Measurements from ENCODE around the gene HMGB2.

Gene HMGB2

GRCh38 chr4:173362666-173363065, 28.5 kb upstream of the HMGB2 start:
- no peak for DNase-seq (ENCODE audit: low read depth)
- no peak overlapping the region for H3K4me3 ChIP-seq (ENCODE audit: low read depth, low read length)
- TF ChIP-seq CTCF (IDR thresholded peaks at IDR 0.05; ENCODE audit: low read depth, low read length, missing control alignments), result no peak

DNA sequence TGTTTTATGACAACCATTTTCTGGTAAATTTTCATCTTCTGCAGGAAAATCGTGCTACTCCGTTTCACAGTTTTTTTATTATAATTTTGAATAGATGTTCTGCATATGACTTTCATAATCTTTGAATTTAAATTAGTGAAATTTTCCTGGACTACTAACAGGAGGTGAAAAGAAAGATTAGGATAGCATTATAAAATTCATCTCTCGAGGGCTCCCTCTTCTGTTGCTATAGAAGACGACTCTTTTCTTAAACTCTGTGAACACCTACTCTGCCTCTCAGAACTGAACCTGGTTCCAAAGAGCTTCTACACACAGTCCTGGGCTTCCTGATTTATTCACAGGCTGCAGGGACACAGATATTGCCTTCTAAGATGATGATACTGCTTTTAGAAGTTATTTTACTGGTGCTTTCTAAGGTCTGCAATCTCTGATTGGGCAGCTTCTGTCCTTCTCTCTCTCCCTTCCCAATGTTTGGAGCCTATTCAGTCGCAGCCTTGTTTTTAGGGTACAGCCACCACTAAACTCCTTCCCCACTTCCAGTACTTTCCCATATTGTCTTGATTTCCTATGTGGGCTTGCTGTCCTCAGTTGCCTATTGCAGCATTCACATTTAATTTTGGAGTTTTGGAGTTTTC, 26.5 kb upstream of the HMGB2 start:
- peak; percentile 22 for TF ChIP-seq CTCF (IDR thresholded peaks at IDR 0.05; ENCODE audit: low read depth, low read length, missing control alignments)
- DNase-seq (ENCODE audit: low read depth), result no peak
- no peak overlapping the region for H3K4me3 ChIP-seq (ENCODE audit: low read depth, low read length)

- no peak for TF ChIP-seq CTCF (IDR thresholded peaks at IDR 0.05; ENCODE audit: low read depth, low read length, missing control alignments)
- no peak for DNase-seq (ENCODE audit: low read depth)
- no peak overlapping the region for H3K4me3 ChIP-seq (ENCODE audit: low read depth, low read length)
Measured at GRCh38 chr4:173357939-173358338, 23.8 kb upstream of the HMGB2 start.

DNA sequence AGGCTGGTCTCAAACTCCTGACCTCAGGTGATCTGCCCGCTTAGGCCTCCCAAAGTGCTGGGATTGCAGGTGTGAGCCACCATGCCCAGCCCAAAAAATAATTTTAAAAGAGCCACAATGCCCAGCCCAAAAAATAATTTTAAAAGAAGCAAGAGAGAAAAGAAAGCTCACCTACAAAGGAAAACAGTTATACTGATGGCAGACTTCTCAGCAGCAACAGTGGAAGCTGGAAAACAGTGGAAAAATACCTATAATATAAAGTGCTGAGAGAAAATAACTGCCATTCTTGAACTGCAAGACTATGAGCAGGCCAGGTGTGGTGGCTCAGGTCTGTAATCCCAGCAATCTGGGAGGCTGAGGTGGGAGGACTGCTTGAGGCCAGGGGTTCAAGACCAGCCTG, 13.3 kb upstream of the HMGB2 start:
- no peak for TF ChIP-seq CTCF (IDR thresholded peaks at IDR 0.05; ENCODE audit: low read depth, low read length, missing control alignments)
- DNase-seq (ENCODE audit: low read depth), result no peak
- H3K4me3 ChIP-seq (ENCODE audit: low read depth, low read length), result no peak overlapping the region

GRCh38 chr4:173346074-173346473, 11.9 kb upstream of the HMGB2 start:
- DNase-seq (ENCODE audit: low read depth), result no peak
- no peak for TF ChIP-seq CTCF (IDR thresholded peaks at IDR 0.05; ENCODE audit: low read depth, low read length, missing control alignments)
- no peak overlapping the region for H3K4me3 ChIP-seq (ENCODE audit: low read depth, low read length)

DNA sequence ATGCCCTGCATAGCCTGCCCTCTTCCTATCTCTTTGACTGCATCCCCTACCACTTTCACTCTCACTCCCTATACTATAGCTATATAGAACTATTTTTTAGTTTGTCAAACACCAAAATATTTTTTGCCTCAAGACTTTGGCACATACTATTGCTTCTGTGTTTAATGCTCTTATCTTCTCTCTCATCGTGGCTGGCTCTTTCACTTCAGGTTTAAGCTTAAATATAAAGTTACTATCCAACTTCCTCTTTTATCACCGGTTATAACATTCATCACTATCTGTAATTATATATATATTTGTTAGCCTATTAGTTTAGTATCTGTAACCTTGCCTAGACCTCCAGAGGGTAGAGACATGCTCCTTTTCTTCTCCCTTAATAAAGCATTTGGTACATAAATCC, 11.5 kb upstream of the HMGB2 start:
- no peak for DNase-seq (ENCODE audit: low read depth)
- no peak overlapping the region for H3K4me3 ChIP-seq (ENCODE audit: low read depth, low read length)
- no peak for TF ChIP-seq CTCF (IDR thresholded peaks at IDR 0.05; ENCODE audit: low read depth, low read length, missing control alignments)

GRCh38 chr4:173343832-173344397, 9.8 kb upstream of the HMGB2 start:
- no peak for DNase-seq (ENCODE audit: low read depth)
- H3K4me3 ChIP-seq (ENCODE audit: low read depth, low read length), result no peak overlapping the region
- no peak for TF ChIP-seq CTCF (IDR thresholded peaks at IDR 0.05; ENCODE audit: low read depth, low read length, missing control alignments)
